Peyer's patch (tissue), 4 donors: Measurements from ENCODE around the gene NSRP1.

Experiments
- CTCF ChIP-seq, 6 experiments: fragments of 450-650 bp in 4 of 6; fragments of 200-600 bp in 2 of 6; sonication (generic) in 1 of 6; IDR thresholded peaks; one replicate each; pipeline ENCODE4 v1.5.1; 2017 to 2019; ENCODE audit warnings: antibody characterized with exemption in 6 of 6, mild to moderate bottlenecking in 3 of 6, moderate library complexity in 1 of 6
- POLR2A ChIP-seq, 2 donors: fragments of 450-650 bp; IDR thresholded peaks; one replicate each; pipeline ENCODE4 v1.5.1; 2017; ENCODE audit warnings: antibody characterized with exemption in 2 of 2, mild to moderate bottlenecking in 2 of 2, moderate library complexity in 2 of 2

- TF ChIP-seq CTCF (IDR thresholded peaks at IDR 0.05): no peak
- no peak for TF ChIP-seq POLR2A (IDR thresholded peaks at IDR 0.05)
These were observed 1.1 kb downstream of the NSRP1 start for GRCh38 chr17:30117675-30118081.
